Activated naive CD8-positive, alpha-beta T cell (primary cell): Measurements from ENCODE around the gene TLR10.
"Not testable (repeated sequence)": the region's sequence is repeated elsewhere in the genome, so short reads cannot be mapped to it uniquely, and the experiment has no call there.

ENCODE experiments used
- H3K27ac Mint-ChIP-seq: one replicate; pipeline ENCODE4 v1.8.0; 2021; ENCODE audit warnings: mixed read lengths
- H3K27me3 Mint-ChIP-seq: one replicate; pipeline ENCODE4 v1.8.0; 2021; ENCODE audit warnings: mixed read lengths
- H3K36me3 Mint-ChIP-seq: one replicate; pipeline ENCODE4 v1.8.0; 2021; ENCODE audit warnings: mixed read lengths
- H3K4me1 Mint-ChIP-seq: one replicate; pipeline ENCODE4 v1.8.0; 2021; ENCODE audit warnings: low read depth, mixed read lengths
- H3K4me3 Mint-ChIP-seq: one replicate; pipeline ENCODE4 v1.8.0; 2021; ENCODE audit warnings: mild to moderate bottlenecking, mixed read lengths
- H3K9me3 Mint-ChIP-seq: one replicate; pipeline ENCODE4 v1.8.0; 2021; ENCODE audit warnings: low read depth, mixed read lengths

The TLR10 gene

DNA sequence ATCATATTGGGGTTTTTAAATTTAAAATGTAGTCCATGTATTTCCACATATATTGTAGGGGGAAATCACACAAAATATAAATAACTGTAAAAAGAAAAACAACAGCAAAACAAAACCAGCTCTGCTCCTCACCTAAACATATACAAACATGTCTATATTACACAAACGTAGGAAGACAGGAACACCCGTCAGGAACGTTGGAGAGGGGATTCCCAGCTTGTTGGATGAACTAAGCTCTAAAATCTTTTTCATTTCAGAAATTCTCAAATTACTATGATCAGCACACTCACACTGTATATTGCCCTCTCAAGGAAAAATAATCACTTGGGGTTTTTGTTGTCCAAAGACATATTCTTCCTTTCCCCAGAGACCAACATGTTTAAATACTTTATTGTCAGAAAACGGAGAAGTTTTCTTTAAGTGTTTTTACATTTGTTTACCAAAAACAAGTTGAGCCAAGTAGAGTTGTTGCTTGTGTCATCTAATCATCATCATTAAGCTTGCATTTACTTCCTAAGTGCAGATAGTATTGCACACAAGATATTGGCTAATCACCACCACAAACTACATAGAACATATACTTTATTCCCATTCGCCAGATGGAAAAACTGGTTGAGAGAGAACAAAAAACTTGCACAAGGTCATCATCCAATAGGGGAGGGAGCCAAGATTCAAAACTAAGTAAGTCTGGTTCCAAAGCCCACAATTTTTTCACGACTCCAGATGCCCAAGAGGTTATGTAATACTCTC, 2.4 kb upstream of the TLR10 start:
- no peak overlapping the region for H3K27ac Mint-ChIP-seq
- H3K4me1 Mint-ChIP-seq: peaks cover 2% of the 10 kb centered on the region
- no peak overlapping the region for H3K4me3 Mint-ChIP-seq
- no peaks in the 10 kb centered on the region for H3K27me3 Mint-ChIP-seq
- no peaks in the 10 kb centered on the region for H3K9me3 Mint-ChIP-seq
- H3K36me3 Mint-ChIP-seq: no peaks in the 10 kb centered on the region

DNA sequence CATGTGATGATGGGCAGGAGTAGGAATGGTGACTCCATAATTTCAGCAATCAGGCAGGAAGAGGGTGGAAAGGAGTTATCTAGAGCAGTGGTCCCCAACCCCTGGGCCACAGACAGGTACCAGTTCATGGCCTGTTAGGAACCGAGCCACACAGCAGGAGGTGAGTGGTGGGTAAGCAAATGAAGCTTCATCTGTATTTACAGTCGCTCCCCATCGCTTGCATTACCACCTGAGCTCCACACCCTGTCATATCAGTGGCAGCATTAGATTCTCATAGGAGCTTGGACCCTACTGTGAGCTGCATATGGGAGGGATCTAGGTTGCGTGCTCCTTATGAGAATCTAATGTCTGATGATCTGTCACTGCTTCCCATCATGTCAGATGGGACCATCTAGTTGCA, 1.4 kb upstream of the TLR10 start:
- no peaks in the 10 kb centered on the region for H3K9me3 Mint-ChIP-seq
- H3K36me3 Mint-ChIP-seq: no peaks in the 10 kb centered on the region
- H3K27ac Mint-ChIP-seq: no peak overlapping the region
- peaks cover 2% of the 10 kb centered on the region for H3K4me1 Mint-ChIP-seq
- no peaks in the 10 kb centered on the region for H3K27me3 Mint-ChIP-seq
- no peak overlapping the region for H3K4me3 Mint-ChIP-seq

DNA sequence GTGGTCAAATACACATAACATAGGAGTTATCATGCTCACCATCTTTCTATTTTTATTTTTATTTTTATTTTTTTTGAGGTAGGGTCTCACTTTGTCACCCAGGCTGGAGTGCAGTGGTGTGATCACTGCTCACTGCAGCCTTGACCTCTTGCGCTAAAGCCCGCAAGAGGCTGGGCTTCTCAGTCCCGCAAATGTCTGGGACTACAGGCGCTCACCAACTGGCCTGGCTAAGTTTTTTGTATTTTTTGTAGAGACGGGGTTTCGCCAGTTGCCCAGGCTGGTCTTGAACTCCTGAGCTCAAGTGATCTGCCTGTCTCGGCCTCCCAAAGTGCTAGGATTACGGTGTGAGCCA, 295 bp upstream of the TLR10 start:
- H3K9me3 Mint-ChIP-seq: no peaks in the 10 kb centered on the region
- H3K36me3 Mint-ChIP-seq: no peaks in the 10 kb centered on the region
- no peak overlapping the region for H3K27ac Mint-ChIP-seq
- H3K4me3 Mint-ChIP-seq: no peak overlapping the region
- H3K4me1 Mint-ChIP-seq: peaks cover 2% of the 10 kb centered on the region
- no peaks in the 10 kb centered on the region for H3K27me3 Mint-ChIP-seq

DNA sequence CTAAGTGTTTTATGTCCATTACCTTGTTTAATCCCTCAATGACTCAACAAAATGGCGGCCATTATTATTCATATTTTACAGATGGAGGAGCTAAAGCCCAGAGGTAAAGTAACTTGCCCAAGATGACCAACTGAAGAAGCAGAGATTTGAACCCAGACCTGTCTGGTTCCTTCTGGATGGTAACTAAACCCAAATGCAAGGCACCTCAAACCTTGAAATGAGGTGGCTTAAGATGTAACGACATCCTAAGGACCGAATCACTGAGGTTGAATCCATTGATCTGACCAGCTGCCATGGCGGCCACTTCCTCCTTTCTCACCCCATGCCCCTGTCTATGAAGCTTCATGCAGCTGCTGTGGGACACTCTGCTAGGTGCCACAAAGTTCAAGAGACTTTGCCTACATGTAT, 932 bp downstream of the TLR10 start:
- H3K9me3 Mint-ChIP-seq: no peaks in the 10 kb centered on the region
- H3K4me3 Mint-ChIP-seq: no peak overlapping the region
- H3K27me3 Mint-ChIP-seq: peaks cover 4% of the 10 kb centered on the region
- H3K27ac Mint-ChIP-seq: no peak overlapping the region
- peaks cover 2% of the 10 kb centered on the region for H3K4me1 Mint-ChIP-seq
- no peaks in the 10 kb centered on the region for H3K36me3 Mint-ChIP-seq

DNA sequence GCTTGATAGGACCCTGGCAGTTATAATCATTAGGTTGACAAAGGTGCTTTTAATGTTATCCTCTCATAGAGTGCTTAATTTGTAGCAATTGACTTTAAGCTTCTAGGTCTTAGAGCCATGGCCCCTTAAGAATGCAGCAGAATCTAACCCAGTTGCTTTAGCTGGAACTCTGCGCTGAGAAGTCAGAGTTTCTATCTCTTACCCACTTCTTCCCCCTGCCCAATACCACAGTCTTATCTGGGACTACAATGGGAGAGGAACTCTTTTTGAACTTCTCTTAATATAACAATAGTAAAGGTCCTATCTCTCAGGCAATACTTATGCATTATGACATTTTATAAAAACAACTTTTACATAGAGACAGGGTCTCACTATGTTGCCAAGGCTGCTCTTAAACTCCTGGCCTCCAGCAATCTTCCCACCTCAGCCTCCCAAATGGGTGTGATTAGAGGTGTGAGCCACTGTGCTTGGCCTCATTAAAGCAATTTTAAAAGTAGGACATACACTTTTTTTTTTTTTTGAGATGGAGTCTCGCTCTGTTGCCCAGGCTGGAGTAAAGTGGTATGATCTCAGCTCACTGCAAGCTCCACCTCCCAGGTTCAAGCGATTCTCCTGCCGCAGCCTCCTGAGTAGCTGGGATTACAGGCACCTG, 1.8 kb downstream of the TLR10 start:
- Mint-ChIP-seq H3K9me3 (no peaks in the 10 kb centered on the region), H3K27ac (no peak overlapping the region), H3K27me3 (peaks cover 4% of the 10 kb centered on the region), H3K4me3 (no peak overlapping the region), H3K4me1 (peaks cover 2% of the 10 kb centered on the region), H3K36me3 (no peaks in the 10 kb centered on the region)

DNA sequence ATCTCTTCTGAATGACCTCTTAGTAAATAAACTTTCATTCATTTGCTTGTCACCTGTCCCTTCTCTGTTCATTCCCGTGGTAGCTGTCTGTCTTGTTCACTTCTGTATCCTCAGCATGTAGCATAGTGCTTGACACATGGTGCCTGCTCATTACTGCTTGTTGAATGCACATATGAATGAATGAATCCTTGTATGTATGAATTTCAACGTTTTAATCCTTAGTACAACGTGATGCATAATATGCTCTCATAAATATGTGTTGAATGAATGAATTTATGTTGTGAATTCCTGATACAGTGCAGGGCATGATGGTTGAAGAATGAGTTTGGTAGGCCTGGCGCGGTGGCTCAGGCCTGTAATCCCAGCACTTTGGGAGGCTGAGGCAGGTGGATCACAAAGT, 3.0 kb downstream of the TLR10 start:
- Mint-ChIP-seq H3K36me3 (no peaks in the 10 kb centered on the region), H3K27ac (no peak overlapping the region), H3K4me3 (no peak overlapping the region), H3K27me3 (peaks cover 4% of the 10 kb centered on the region), H3K4me1 (peaks cover 2% of the 10 kb centered on the region), H3K9me3 (no peaks in the 10 kb centered on the region)

DNA sequence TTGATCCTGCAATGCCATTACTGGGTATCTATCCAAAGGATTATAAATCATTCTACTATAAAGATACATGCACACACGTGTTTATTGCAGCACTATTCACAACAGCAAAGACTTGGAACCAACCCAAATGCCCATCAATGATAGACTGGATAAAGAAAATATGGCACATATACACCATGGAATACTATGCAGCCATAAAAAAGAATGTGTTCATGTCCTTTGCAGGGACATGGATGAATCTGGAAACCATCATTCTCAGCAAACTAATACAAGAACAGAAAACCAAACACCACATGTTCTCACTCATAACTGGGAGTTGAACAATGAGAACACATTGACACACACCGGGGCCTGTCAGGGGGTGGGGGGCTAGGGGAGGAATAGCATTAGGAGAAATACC, 4.9 kb downstream of the TLR10 start:
- not testable (repeated sequence) for H3K9me3 Mint-ChIP-seq

DNA sequence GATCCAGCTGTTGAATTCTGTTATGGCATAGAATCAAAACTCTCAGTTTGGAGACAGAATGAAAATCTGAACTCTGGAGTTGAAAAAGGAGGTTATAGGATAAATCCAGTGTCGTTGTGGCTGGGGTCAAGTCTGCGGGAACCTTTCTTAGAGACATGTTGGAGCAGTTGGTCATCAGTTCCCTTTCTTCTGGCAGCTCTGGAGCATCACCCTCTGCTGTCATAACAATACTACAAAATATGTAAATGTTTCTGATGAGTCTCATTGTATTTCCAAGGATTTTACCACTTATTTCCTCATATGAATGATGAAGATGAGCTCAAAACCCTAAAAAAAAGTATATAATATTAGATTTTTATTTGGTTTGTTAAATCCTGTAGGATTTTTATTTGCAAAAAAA, 7.5 kb downstream of the TLR10 start:
- Mint-ChIP-seq H3K4me1 (no peaks in the 10 kb centered on the region), H3K27ac (no peak overlapping the region), H3K36me3 (peaks cover 8% of the 10 kb centered on the region), H3K9me3 (peaks cover 10% of the 10 kb centered on the region), H3K27me3 (peaks cover 5% of the 10 kb centered on the region), H3K4me3 (no peak overlapping the region)

More for the DNA sequence above, 4.9 kb downstream of the TLR10 start:
- not testable (repeated sequence) for H3K27me3 Mint-ChIP-seq, H3K4me1 Mint-ChIP-seq, H3K36me3 Mint-ChIP-seq, H3K4me3 Mint-ChIP-seq, H3K27ac Mint-ChIP-seq

DNA sequence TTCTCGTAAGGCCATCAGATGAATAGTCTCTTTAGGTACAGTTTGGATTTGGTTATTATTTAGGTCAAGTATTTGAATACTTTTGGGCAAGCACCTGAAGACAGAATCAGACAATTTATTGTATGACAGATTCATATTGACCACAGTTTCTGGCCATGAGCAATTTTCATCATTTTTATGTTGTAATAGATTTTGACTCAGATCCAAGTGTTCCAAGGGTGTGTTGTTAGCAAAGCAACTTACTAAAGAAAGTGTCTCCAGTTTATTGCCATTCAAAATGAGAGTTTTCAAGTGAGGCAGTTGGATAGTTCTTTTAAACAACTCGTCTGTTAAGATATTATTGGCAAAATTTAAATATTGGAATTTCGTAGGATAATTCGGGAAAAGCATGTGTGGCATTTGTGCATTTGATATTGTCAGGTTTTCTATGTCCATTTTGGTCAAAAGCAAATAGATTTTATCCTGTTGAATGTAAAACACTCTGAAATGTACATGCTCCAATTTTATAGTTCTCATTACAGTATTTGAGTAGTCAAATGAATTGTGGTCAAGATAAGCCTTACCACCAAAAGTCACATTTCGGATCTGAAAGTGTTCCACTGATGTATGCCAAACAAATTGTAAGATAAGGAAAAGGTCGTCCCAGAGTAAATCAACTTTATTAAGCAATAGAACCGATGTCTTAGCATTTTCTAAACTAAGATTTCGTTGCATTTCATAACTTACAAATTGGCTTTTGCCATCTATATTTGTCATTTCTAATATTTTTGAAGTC, 8.4 kb downstream of the TLR10 start:
- no peak overlapping the region for H3K27ac Mint-ChIP-seq
- peaks cover 8% of the 10 kb centered on the region for H3K36me3 Mint-ChIP-seq
- H3K27me3 Mint-ChIP-seq: peaks cover 5% of the 10 kb centered on the region
- H3K4me1 Mint-ChIP-seq: no peaks in the 10 kb centered on the region
- H3K4me3 Mint-ChIP-seq: no peak overlapping the region
- peaks cover 10% of the 10 kb centered on the region for H3K9me3 Mint-ChIP-seq

DNA sequence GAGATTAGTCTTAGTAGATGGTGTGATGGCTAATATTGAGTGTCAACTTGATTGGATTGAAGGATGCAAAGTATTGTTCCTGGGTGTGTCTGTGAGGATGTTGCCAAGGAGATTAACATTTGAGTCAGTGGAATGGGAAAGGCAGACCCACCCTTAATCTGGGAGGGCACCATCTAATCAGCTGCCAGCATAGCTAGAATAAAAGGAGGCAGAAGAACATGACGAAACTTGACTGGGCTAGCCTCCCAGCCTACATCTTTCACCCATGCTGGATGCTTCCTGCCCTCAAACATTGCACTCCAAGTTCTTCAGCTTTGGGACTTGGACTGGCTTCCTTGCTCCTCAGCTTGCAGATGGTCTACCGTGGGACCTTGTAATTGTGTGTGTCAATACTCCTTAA, 12.5 kb downstream of the TLR10 start:
- H3K4me3 Mint-ChIP-seq, H3K4me1 Mint-ChIP-seq, H3K9me3 Mint-ChIP-seq, H3K36me3 Mint-ChIP-seq, H3K27me3 Mint-ChIP-seq, H3K27ac Mint-ChIP-seq: not testable (repeated sequence)

DNA sequence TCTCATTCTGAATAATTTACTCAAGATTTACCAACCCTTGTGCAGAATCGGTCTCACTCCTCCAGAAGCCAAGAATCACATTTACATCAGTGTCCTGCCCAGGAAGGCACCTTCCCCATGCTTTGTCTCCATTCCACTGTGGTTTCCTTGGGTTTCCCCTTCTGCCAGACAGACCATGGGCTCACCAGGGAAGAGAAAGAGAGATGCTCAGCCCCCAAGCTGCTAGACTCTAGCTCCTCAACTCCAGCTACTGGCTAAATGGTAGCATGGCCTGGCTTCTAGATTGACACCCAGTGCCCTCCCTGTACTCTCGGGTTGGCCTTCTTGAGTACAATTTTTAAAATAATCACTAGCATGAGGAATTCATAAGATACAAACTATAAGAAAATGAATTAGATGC, 12.9 kb downstream of the TLR10 start:
- Mint-ChIP-seq H3K27me3 (peaks cover 1% of the 10 kb centered on the region), H3K9me3 (peaks cover 10% of the 10 kb centered on the region), H3K36me3 (peaks cover 8% of the 10 kb centered on the region), H3K4me1 (no peaks in the 10 kb centered on the region), H3K4me3 (no peak overlapping the region), H3K27ac (no peak overlapping the region)

DNA sequence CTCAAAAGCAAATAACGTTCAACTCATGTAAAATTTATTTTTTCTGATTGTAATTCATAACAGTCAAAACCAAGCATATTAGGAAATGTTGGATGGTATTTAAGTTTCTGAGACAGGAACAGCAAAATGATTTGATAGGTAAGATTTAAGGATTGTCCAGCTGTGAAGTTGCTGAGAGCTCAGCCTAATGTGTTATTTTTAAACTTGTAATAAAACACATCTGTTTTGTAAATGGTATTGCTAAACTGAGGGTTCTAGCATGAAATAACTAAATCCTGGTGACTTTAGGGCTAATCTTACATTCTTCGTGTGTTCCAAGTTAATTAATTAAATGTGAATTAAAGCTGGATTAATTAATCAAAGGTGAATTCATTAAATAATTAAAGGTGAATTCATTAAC, 13.3 kb downstream of the TLR10 start:
- Mint-ChIP-seq H3K27ac (no peak overlapping the region), H3K9me3 (peaks cover 7% of the 10 kb centered on the region), H3K27me3 (no peaks in the 10 kb centered on the region), H3K4me3 (no peak overlapping the region), H3K36me3 (peaks cover 5% of the 10 kb centered on the region), H3K4me1 (no peaks in the 10 kb centered on the region)

DNA sequence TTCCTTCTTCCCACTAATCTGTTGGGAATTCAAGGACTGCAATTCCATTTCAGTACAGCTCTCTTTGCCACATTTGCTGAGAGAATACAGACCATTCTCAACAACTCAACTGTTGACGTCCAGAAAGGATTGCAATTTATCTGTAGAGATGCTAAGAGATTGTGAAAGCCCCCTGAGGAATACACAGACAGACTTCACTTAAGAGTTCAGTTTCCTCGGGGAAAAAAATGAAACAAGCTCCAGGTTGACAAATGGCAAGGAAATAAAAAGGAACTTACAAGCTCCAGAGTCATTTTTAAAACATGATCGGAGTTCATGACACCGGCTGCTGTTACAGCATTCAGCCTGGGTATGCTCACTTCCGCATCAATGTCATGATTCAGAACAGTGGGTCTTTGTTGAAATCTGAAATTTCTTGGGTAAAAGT, 13.8 kb downstream of the TLR10 start:
- H3K9me3 Mint-ChIP-seq: peaks cover 4% of the 10 kb centered on the region
- no peaks in the 10 kb centered on the region for H3K4me1 Mint-ChIP-seq
- H3K36me3 Mint-ChIP-seq: peaks cover 2% of the 10 kb centered on the region
- H3K27ac Mint-ChIP-seq: no peak overlapping the region
- no peaks in the 10 kb centered on the region for H3K27me3 Mint-ChIP-seq
- H3K4me3 Mint-ChIP-seq: no peak overlapping the region

DNA sequence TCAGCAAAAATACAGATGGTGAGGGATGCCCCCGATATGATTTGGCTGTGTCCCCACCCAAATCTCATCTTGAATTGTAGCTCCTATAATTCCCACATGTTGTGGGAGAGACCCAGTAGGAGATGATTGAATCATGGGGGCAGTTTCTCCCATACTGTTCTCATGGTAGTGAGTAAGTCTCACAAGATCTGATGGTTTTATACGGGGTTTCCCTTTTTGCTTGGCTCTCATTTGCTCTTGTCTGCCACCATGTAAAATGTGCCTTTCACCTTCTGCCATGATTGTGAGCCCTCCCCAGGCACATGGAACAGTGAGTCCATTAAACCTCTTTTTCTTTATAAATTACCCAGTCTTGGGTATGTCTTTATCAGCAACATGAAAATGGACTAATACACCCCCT, 15.8 kb downstream of the TLR10 start:
- H3K36me3 Mint-ChIP-seq, H3K27me3 Mint-ChIP-seq, H3K4me3 Mint-ChIP-seq, H3K9me3 Mint-ChIP-seq, H3K27ac Mint-ChIP-seq, H3K4me1 Mint-ChIP-seq: not testable (repeated sequence)

DNA sequence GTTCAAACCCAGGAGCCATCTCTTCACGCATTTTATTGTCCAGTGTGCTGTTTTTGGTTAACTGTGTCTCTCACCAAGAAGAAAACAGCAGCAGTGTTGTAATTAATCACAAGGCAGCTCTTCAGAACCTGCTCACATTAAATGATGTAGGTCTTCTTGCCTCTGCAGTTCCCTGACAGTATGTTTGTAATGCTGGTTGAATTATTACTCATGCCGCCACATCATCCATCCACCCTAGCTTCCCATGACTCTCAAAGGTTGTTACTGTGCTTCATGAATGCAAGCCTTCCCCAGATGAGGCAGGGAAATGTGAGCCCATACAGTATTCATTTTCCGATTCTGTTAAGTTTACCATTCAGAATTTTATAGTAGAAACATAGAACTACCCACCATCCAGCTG, 17.4 kb downstream of the TLR10 start:
- Mint-ChIP-seq H3K4me3 (no peak overlapping the region), H3K4me1 (peaks cover 10% of the 10 kb centered on the region), H3K27me3 (no peaks in the 10 kb centered on the region), H3K27ac (no peak overlapping the region), H3K36me3 (no peaks in the 10 kb centered on the region), H3K9me3 (no peaks in the 10 kb centered on the region)
